ENCODE measurements around the gene UBAP2.

Gene UBAP2

GRCh38 chr9:33921967-33922895 is 126.5 kb downstream of the UBAP2 start:
- DNase-seq (ENCODE audit: low read depth), result no peak
- TF ChIP-seq CTCF (IDR thresholded peaks at IDR 0.05; ENCODE audit: low read depth, low read length, missing control alignments), result peak; percentile 90
- in situ Hi-C loops (cut with HindIII; ENCODE audit: low sequenced_read_pairs), result no loop called here
- H3K4me3 ChIP-seq (ENCODE audit: low read depth, low read length), result no peak overlapping the region

- in situ Hi-C loops (cut with HindIII; ENCODE audit: low sequenced_read_pairs), result no loop called here
- TF ChIP-seq CTCF (IDR thresholded peaks at IDR 0.05; ENCODE audit: low read depth, low read length, missing control alignments), result no peak
- no peak overlapping the region for H3K4me3 ChIP-seq (ENCODE audit: low read depth, low read length)
- DNase-seq (ENCODE audit: low read depth), result no peak
These were observed 129.3 kb downstream of the UBAP2 start for GRCh38 chr9:33919276-33919897.

- H3K4me3 ChIP-seq (ENCODE audit: low read depth, low read length), result no peak overlapping the region
- in situ Hi-C loops (cut with HindIII; ENCODE audit: low sequenced_read_pairs), result no loop called here
- no peak for DNase-seq (ENCODE audit: low read depth)
- no peak for TF ChIP-seq CTCF (IDR thresholded peaks at IDR 0.05; ENCODE audit: low read depth, low read length, missing control alignments)
These were observed 131.7 kb downstream of the UBAP2 start for GRCh38 chr9:33917036-33917435.

GRCh38 chr9:33914887-33915628 is 133.6 kb downstream of the UBAP2 start:
- in situ Hi-C loops (cut with HindIII; ENCODE audit: low sequenced_read_pairs), result no loop called here
- no peak for TF ChIP-seq CTCF (IDR thresholded peaks at IDR 0.05; ENCODE audit: low read depth, low read length, missing control alignments)
- H3K4me3 ChIP-seq (ENCODE audit: low read depth, low read length), result no peak overlapping the region
- no peak for DNase-seq (ENCODE audit: low read depth)

- TF ChIP-seq CTCF (IDR thresholded peaks at IDR 0.05; ENCODE audit: low read depth, low read length, missing control alignments), result no peak
- no peak for DNase-seq (ENCODE audit: low read depth)
- in situ Hi-C loops (cut with HindIII; ENCODE audit: low sequenced_read_pairs), result no loop called here
- no peak overlapping the region for H3K4me3 ChIP-seq (ENCODE audit: low read depth, low read length)
These were observed 135.1 kb downstream of the UBAP2 start for GRCh38 chr9:33913541-33913940.

GRCh38 chr9:33908749-33909148 is 139.9 kb downstream of the UBAP2 start:
- TF ChIP-seq CTCF (IDR thresholded peaks at IDR 0.05; ENCODE audit: low read depth, low read length, missing control alignments), result no peak
- H3K4me3 ChIP-seq (ENCODE audit: low read depth, low read length), result no peak overlapping the region
- in situ Hi-C loops (cut with HindIII; ENCODE audit: low sequenced_read_pairs), result no loop called here
- no peak for DNase-seq (ENCODE audit: low read depth)
